AG10803 (cell line): Measurements from ENCODE around the gene NPTN.
"Not testable (repeated sequence)": the region's sequence is repeated elsewhere in the genome, so short reads cannot be mapped to it uniquely, and the experiment has no call there.

Source experiments
- DNase-seq: peaks from one replicate; pipeline ENCODE4 v3.0.0; 2010; ENCODE audit warnings: low read depth
- H3K4me3 ChIP-seq: 2 replicates; pipeline ENCODE4 v1.5.1; 2011; ENCODE audit warnings: mild to moderate bottlenecking, low read length, control low read depth
- TF ChIP-seq, protein P1 (sequence below): conservative IDR thresholded peaks from 2 replicates; pipeline ENCODE4 v1.5.1; 2011; ENCODE audit warnings: mild to moderate bottlenecking, low read length, control low read depth, inconsistent platforms

The NPTN gene

DNA sequence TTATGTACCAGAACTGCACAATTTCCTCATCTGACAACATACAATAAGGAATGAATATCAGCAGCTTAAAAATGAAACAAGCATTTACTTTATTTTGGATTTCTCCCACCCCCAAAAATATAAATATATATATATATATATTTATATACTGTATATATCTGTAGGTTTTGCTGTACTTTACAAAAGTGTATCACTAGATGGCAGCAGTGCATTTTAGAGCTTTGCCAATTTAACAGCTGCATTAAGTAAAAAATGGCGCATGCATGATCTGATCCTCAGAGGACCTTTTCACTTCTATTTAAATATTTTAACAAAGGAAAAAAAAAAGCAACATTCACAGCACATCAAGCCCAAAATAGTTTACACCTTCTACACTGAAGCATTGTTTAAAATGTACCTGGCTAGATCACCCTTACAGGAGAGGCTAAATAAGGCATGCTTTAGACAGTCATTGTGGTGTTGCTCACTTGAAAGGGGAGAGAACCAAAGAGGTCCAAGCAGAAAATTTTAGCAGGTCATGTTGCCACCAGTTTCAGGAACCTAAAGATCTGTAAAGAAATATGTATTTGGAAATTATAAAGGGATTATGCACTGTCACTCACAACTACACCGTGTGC, 72.6 kb downstream of the NPTN start:
- TF ChIP-seq, protein P1, sequence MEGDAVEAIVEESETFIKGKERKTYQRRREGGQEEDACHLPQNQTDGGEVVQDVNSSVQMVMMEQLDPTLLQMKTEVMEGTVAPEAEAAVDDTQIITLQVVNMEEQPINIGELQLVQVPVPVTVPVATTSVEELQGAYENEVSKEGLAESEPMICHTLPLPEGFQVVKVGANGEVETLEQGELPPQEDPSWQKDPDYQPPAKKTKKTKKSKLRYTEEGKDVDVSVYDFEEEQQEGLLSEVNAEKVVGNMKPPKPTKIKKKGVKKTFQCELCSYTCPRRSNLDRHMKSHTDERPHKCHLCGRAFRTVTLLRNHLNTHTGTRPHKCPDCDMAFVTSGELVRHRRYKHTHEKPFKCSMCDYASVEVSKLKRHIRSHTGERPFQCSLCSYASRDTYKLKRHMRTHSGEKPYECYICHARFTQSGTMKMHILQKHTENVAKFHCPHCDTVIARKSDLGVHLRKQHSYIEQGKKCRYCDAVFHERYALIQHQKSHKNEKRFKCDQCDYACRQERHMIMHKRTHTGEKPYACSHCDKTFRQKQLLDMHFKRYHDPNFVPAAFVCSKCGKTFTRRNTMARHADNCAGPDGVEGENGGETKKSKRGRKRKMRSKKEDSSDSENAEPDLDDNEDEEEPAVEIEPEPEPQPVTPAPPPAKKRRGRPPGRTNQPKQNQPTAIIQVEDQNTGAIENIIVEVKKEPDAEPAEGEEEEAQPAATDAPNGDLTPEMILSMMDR, result peak; percentile 61

DNA sequence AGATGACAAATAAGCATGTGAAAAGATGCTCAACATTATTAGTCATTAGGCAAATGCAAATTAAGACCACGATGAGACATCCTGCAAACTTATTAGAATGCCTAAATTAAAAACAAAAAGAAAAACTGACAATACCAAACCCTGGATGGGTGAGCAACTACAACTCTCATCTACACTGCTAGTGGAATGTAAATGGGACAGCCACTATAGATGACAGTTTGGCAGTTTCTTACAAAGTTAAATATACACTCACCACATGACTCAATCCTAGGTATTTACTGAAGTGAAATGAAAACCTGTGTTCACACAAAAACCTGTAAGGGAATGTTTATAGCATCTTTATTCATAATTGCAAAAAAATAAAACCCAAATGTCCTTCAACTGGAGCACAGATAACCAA, 74.7 kb downstream of the NPTN start:
- H3K4me3 ChIP-seq, result no peak overlapping the region
- no peak for DNase-seq
- TF ChIP-seq, protein P1, result no peak

More for the DNA sequence above, 72.6 kb downstream of the NPTN start:
- DNase-seq, result peak; percentile 70
- H3K4me3 ChIP-seq, result no peak overlapping the region

DNA sequence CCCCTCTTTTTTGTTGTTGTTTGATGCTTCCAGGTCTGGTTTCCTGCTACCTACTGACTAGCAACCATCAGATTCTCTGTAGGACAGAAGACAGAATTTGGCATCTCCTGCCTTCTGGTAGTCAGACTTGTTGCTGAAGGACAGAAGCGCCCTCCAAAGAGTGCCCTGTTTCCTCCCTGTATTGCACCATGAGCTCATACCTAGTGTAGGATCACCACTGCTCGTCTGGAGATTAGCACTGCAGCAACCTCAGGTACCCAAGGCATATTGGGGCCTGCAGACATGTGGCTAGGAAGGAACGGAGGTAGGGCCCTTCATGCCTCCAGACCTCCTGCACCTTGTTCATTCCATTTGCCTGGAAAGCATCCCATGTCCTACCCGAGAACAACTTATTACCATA, 78.1 kb downstream of the NPTN start:
- DNase-seq, result no peak
- TF ChIP-seq, protein P1, result no peak
- H3K4me3 ChIP-seq, result no peak overlapping the region

DNA sequence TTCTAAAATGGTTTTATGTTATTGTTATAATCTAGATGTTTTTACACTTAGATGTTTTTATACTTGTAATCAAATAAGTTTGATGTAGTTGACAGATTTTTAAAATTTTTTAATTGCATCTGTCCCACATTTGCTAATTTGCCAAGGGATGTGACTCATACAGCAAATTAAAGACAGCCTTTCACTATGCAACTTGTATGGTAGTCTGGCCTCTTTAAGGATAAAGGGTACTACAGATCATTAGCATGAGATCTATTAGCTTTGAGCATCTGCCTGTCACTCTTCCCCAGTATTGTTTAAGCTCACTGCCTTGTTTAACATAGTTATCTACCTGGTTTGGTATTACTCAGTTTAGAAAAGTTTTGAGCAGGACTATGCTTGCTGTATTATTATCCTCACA, 83.0 kb downstream of the NPTN start:
- TF ChIP-seq, protein P1, result no peak
- peak; percentile 12 for DNase-seq
- H3K4me3 ChIP-seq, result no peak overlapping the region

DNA sequence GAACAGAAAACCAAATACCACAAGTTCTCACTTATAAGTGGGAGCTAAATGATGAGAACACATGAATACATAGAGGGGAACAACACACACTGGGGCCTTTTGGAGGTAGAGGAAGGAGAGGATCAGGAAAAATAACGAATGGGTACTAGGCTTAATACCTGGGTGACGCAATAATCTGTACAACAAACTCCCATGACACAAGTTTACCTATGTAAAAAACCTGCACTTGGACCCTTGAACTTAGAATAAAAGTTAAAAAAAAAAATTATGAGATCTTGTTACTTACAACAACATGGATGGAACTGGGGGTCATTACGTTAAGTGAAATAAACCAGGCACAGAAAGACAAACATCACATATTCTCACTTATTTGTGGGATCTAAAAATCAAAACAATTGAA, 84.3 kb downstream of the NPTN start:
- DNase-seq, H3K4me3 ChIP-seq: not testable (repeated sequence)

DNA sequence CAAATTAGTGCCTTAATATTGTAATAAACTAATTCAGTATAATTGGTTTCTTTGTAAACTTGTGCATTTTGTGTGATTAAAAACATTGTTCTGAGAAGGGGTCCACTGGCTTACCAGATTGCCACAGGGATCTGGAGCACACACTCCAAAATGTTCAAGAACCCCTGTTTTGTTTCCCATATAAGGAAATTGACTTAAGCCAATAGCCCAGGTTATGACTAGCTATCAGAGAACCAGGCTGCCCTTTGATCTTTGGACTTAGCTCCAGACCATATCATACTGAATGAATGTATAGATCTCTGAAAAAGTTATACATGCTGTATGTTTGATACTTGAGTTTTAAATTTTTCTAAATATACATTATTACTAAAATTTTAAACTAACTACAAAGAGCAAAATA, 91.7 kb downstream of the NPTN start:
- TF ChIP-seq, protein P1, result no peak
- no peak for DNase-seq
- no peak overlapping the region for H3K4me3 ChIP-seq

DNA sequence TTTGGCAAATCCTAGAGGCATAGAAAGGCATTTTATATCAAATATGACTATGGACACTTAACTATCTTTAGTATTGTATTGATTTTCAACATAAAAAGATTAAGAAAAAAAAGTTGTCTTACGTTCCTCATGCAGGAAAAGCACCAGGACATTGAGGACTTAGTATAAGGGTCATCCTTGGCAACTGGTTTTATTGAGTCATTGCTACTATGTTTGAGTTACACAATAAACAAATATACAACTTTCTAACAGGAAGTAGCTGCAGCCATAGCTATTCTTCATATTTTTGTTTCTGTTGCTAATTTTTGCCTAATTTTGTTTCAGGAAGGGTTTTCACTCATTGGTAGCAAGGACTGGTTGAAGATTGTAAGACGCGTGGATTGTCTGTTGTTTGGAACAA, 93.0 kb downstream of the NPTN start:
- no peak for DNase-seq
- TF ChIP-seq, protein P1, result no peak
- no peak overlapping the region for H3K4me3 ChIP-seq
